ENCODE measurements around the gene HSPA12B.
A peak's percentile ranks its signal among the peaks of the same experiment; 100 is the strongest.

HSPA12B gene

DNA sequence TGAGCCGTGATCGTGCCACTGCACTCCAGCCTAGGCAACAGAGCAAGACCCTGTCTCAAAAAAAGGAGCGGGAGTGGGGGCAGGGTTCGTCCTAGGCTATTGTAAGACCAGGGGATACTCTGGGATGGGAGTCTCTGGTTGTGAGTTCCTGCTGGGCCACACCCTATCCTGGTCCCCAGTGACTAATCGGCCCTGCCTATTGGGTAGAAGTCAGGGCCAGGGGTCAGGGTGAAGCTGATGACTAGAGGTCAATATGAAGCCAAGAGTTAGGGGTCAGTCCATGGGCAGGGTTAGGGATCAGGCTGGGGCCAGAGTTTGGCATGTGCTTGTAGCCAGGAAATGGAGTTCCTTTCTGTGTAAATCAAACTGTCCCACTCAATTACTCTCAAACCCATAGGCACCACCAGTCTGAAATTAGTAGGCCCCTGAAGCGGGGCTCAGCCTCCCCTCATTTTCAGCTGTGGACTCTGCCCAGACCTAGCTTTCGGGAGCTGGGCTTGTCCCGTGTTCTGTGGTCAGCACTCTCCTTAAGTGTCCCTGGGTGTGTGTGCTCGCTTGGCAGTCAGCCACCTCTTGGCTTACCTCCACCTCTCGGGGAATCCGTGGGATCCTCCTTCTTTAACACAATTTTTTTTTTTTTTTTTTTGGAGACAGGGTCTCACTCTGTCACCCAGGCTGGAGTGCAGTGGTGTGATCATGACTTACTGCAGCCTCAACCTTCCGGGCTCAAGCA, 1.8 kb downstream of the HSPA12B start:
- no peak overlapping the region for H3K4me3 ChIP-seq (replicated peaks; ENCODE audit: low read depth, low read length)
- DNase-seq (ENCODE audit: low read depth), result no peak
- TF ChIP-seq, protein P1, sequence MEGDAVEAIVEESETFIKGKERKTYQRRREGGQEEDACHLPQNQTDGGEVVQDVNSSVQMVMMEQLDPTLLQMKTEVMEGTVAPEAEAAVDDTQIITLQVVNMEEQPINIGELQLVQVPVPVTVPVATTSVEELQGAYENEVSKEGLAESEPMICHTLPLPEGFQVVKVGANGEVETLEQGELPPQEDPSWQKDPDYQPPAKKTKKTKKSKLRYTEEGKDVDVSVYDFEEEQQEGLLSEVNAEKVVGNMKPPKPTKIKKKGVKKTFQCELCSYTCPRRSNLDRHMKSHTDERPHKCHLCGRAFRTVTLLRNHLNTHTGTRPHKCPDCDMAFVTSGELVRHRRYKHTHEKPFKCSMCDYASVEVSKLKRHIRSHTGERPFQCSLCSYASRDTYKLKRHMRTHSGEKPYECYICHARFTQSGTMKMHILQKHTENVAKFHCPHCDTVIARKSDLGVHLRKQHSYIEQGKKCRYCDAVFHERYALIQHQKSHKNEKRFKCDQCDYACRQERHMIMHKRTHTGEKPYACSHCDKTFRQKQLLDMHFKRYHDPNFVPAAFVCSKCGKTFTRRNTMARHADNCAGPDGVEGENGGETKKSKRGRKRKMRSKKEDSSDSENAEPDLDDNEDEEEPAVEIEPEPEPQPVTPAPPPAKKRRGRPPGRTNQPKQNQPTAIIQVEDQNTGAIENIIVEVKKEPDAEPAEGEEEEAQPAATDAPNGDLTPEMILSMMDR (IDR thresholded peaks at IDR 0.05; ENCODE audit: low read length, missing control alignments), result no peak

GRCh38 chr20:3735768-3736167, 3.3 kb downstream of the HSPA12B start:
- TF ChIP-seq, protein P1 (IDR thresholded peaks at IDR 0.05; ENCODE audit: low read length, missing control alignments), result no peak
- no peak overlapping the region for H3K4me3 ChIP-seq (replicated peaks; ENCODE audit: low read depth, low read length)
- DNase-seq (ENCODE audit: low read depth), result no peak

DNA sequence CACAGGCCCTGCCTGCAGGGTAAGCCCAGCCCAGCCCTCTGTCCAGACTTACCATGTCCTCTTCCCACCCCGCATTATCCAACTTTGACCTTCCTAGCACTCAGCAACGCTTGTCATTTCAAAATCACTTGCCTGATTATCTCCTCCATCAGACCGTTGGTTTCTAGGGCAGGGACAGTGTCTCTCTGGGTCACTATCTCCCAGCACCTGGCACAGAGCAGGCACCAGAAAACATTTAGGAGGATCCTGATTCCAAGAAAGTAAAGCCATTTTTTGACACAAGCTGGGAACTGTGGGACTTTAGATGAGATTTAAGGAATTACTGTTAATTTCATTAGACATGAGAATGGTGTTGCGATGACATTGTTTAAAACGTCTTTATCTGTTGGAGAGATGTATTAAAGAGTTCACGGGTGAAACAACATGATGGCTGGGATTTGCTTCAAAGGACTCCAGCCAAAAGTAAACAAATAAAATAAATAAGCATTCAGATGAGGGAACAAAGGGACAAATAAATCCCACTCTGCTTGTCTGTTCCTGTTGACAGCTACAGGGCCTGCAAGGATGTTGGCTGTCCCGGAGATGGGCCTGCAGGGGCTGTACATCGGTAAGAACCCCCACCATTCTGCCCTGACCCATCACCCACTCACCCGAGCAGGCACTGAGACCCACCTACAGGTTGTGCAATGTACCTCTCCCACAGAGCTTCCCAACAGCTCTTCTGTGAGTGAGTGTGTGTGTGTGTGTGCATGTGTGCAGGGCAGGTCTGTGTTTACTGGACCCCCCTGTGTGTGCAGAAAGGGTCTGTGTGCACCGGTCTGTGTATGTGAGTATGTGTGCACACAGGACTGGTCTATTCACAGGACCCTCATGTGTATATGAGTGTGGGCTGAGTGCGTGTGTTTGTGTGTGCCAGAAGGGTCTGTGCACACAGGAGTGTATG, 5.9 kb downstream of the HSPA12B start:
- TF ChIP-seq, protein P1 (IDR thresholded peaks at IDR 0.05; ENCODE audit: low read length, missing control alignments), result no peak
- DNase-seq (ENCODE audit: low read depth), result no peak
- H3K4me3 ChIP-seq (replicated peaks; ENCODE audit: low read depth, low read length), result no peak overlapping the region

DNA sequence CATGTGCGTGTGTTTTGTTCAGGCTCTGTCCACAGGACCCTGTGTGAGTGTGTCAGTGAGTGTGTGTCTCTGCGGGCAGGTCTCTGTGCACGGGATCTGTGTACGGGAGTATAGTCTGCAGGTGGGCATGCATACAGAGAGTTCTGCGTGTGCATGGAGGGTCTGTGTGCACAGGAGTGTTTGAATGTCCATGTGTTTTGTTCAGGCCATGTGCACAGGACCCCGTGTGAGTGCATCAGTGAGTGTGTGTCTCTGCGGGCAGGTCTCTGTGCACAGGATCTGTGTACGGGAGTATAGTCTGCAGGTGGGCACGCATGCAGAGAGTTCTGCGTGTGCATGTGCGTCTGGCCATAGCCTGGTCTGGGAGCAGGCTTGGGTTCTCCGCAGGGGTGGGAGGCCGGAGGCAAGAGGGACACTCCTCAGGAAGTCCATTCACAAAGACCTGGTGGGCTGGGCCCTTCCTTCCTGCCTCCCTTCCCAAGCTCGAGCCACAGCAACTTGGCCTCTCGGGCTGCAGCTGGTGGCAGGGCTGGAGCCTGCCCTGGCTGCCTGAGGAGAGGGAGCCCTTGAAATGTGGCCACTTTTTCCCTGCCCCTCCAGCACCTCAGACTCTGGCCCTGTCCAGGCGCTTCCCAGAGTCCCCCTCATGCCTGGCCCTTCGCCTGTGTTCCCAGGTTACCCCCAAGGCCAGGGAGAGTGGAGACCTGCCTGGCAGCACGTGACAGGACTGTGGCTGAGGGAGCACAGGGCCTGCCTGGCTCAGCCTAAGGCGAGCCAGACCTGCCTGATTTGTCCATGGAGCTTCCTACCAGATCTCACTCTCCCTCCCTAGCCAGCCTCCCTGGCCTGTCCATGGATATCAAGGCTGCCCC, 6.8 kb downstream of the HSPA12B start:
- peak; percentile 27 for DNase-seq (ENCODE audit: low read depth)
- H3K4me3 ChIP-seq (replicated peaks; ENCODE audit: low read depth, low read length), result no peak overlapping the region
- TF ChIP-seq, protein P1 (IDR thresholded peaks at IDR 0.05; ENCODE audit: low read length, missing control alignments), result no peak

- DNase-seq (ENCODE audit: low read depth), result no peak
- TF ChIP-seq, protein P1 (IDR thresholded peaks at IDR 0.05; ENCODE audit: low read length, missing control alignments), result no peak
- no peak overlapping the region for H3K4me3 ChIP-seq (replicated peaks; ENCODE audit: low read depth, low read length)
These were observed 7.5 kb downstream of the HSPA12B start for GRCh38 chr20:3739926-3740451.

- H3K4me3 ChIP-seq (replicated peaks; ENCODE audit: low read depth, low read length), result no peak overlapping the region
- TF ChIP-seq, protein P1 (IDR thresholded peaks at IDR 0.05; ENCODE audit: low read length, missing control alignments), result no peak
- no peak for DNase-seq (ENCODE audit: low read depth)
These were observed 8.3 kb downstream of the HSPA12B start for GRCh38 chr20:3740615-3741301.
